Measurements from ENCODE around the gene R3HCC1L. TPM values are rescaled to one million over a fixed set of nuclear protein-coding genes. Genes with fewer than 3 reads are reported as not detected.
A peak's percentile ranks its signal among the peaks of the same experiment; 100 is the strongest.

The R3HCC1L gene
- total and polyA plus RNA-seq, 9 of the 15 experiments (the other 6 are each of a cell fraction or from before 2014, with no cell fraction given) = 9.1 to 17.8 (median 12.6) TPM

GRCh38 chr10:98267894-98268693, 133.6 kb downstream of the R3HCC1L start, which contains the start of gene LOXL4 (continued):
- TF ChIP-seq NR0B1 (IDR thresholded peaks at IDR 0.05; ENCODE audit: partially characterized antibody) = no peak

GRCh38 chr10:98268694-98269431, 134.4 kb downstream of the R3HCC1L start:
- FAIRE-seq (no peak), ATAC-seq (peak; percentile 12; the same call in 1 of the 3 replicates), DNase-seq (ENCODE audit: extremely low read depth in 1 of 4, low spot score in 3 of 4) (peak in 3 of 4 experiments; percentile 33 to 37 (median 35))
- in situ Hi-C loops (cut with MboI) = no loop called here
- WGBS (ENCODE audit: insufficient coverage, low coverage, missing lambda C conversion rate) = 9% methylated on average over 13 of the region's 17 CpGs
- POLR2A ChIA-PET = interaction anchor here (0.6 kb wide), 1 partner anchor 23 kb away, joined by 3 read pairs; no protein-coding TSS in a partner anchor
- no peaks in the 10 kb centered on the region for H3K9me3 ChIP-seq (replicated peaks; ENCODE audit: control insufficient read depth, insufficient read depth, low read depth, low read length)
- no peak overlapping the region for H3K27ac ChIP-seq (ENCODE audit: extremely low read depth, low read depth, low read length)
- H3K4me1 ChIP-seq (replicated peaks in 1 of 2; ENCODE audit: control insufficient read depth in 2 of 2, insufficient read depth in 2 of 2, low read length in 2 of 2) = peaks cover 2 to 19% of the 10 kb centered on the region in 2 experiments; a peak in 3 of 5 replicates
- peak overlapping the region; percentile 37 for H3K4me3 ChIP-seq
- intact Hi-C loops (cut with micrococcal nuclease) = no loop called here
- H3K9me1 ChIP-seq (ENCODE audit: control insufficient read depth, insufficient read depth, low read length) = no peaks in the 10 kb centered on the region
- peak overlapping the region in 1 of 2 experiments; percentile 86; a peak in 1 of 4 replicates for H3K9ac ChIP-seq (ENCODE audit: insufficient read depth in 1 of 2, low read depth in 2 of 2, low read length in 2 of 2)
- peak overlapping the region; percentile 70 for H3K4me2 ChIP-seq (ENCODE audit: insufficient read depth, low read length)
- no peaks in the 10 kb centered on the region for H4K20me1 ChIP-seq (replicated peaks; ENCODE audit: control insufficient read depth, insufficient read depth, low read length)
- peaks cover 0 to 42% of the 10 kb centered on the region in 2 experiments; a peak in 3 of 5 replicates for H3K27me3 ChIP-seq (ENCODE audit: control insufficient read depth in 2 of 2, insufficient read depth in 2 of 2, low read length in 2 of 2)
- CTCF ChIA-PET (ENCODE audit: low intra/inter-chr PET ratio) = no interaction called here
- no TSS peak for BruUV-seq (replicated peaks)
- H3K79me2 ChIP-seq (ENCODE audit: control insufficient read depth, insufficient read depth, low read length) = no peaks in the 10 kb centered on the region
- H2AFZ ChIP-seq (ENCODE audit: low read depth, low read length) = peak overlapping the region; percentile 70; the same call in 1 of the 2 replicates
- no peaks in the 10 kb centered on the region for H3K36me3 ChIP-seq (ENCODE audit: control insufficient read depth, insufficient read depth, low read length)
- TF ChIP-seq CHD4 (IDR thresholded peaks at IDR 0.05; ENCODE audit: insufficient read depth, insufficient replicate concordance, low read depth, low read length, poor library complexity, severe bottlenecking) = peak; percentile 62
- TF ChIP-seq SNIP1 (IDR thresholded peaks at IDR 0.05; ENCODE audit: low read depth) = no peak
- TF ChIP-seq FOXA3 (CRISPR knock-in tag; conservative IDR thresholded peaks at IDR 0.05 in 1 of 2, IDR thresholded peaks at IDR 0.05 in 1 of 2) = no peak
- no peak for TF ChIP-seq MED1 (CRISPR knock-in tag; IDR thresholded peaks at IDR 0.05; ENCODE audit: borderline replicate concordance)
- peak; percentile 71 to 80 for TF ChIP-seq KDM1A (IDR thresholded peaks at IDR 0.05)
- TF ChIP-seq BCOR (IDR thresholded peaks at IDR 0.05) = peak; percentile 86
- TF ChIP-seq RBFOX2 (IDR thresholded peaks at IDR 0.05; ENCODE audit: low read depth, low read length) = no peak
- TF ChIP-seq HDAC2 (IDR thresholded peaks at IDR 0.05) = peak; percentile 52; the same call in 1 of the 2 replicates
- TF ChIP-seq BCLAF1 (IDR thresholded peaks at IDR 0.05; ENCODE audit: borderline replicate concordance in 1 of 2, control insufficient read depth in 1 of 2, low read depth in 2 of 2, low read length in 1 of 2) = no peak
- TF ChIP-seq NR2C1 (IDR thresholded peaks at IDR 0.05) = no peak
- TF ChIP-seq NR2C1 (tag; IDR thresholded peaks at IDR 0.05) = no peak
- peak; percentile 90 for TF ChIP-seq RBM25 (IDR thresholded peaks at IDR 0.05; ENCODE audit: low read depth, low read length, severe bottlenecking)
